Measurements from ENCODE around the gene PCNX1. TPM values are rescaled to one million over a fixed set of nuclear protein-coding genes. Genes with fewer than 3 reads are reported as not detected.

The PCNX1 gene
- total and polyA plus RNA-seq, 4 donors: 5.2 to 103 (median 37.9) TPM

DNA sequence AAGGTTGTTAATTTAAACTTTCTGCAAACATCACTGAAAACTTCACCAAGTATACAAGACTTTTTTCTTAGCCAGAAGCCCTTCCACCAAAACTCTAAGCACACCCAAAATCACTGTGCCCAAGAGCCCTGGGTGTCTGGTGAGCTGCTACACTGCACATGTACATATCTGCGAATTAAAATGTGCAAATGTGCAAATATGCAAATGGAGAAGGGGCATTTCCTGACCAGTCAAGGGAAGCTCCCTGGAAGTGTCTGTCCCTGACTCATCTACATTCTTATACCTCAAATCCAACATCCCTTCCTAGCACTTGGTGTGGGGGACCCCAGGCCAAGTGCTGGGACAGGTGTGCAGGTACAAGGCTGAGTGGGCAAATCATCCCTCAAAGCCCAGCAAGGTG, 123.7 kb downstream of the PCNX1 start:
- 96 to 98% methylated on average over 1 of the region's 1 CpG for WGBS, 2 donors
- Histone ChIP-seq H3K4me3 (no peak overlapping the region), H3K9me3 (ENCODE audit: control insufficient read depth in 4 of 4, insufficient read depth in 3 of 4, low read length in 3 of 4) (no peaks in the 10 kb centered on the region), H3K36me3 (ENCODE audit: control insufficient read depth in 4 of 4, insufficient read depth in 4 of 4, low read length in 4 of 4) (peaks cover 12 to 27% (median 19%) of the 10 kb centered on the region in 4 donors), H3K27me3 (ENCODE audit: control insufficient read depth in 3 of 3, insufficient read depth in 3 of 3, low read length in 2 of 3) (no peaks in the 10 kb centered on the region), H3K9ac (ENCODE audit: insufficient read depth in 1 of 2, low read length in 2 of 2) (no peak overlapping the region), H3K27ac (ENCODE audit: low read depth in 1 of 2, low read length in 1 of 2) (no peak overlapping the region), H3K4me1 (ENCODE audit: control insufficient read depth in 5 of 5, insufficient read depth in 5 of 5, low read length in 5 of 5) (no peaks in the 10 kb centered on the region)
- no peak for TF ChIP-seq CTCF (IDR thresholded peaks at IDR 0.05; ENCODE audit: control extremely low read depth, extremely low read depth)
- ATAC-seq (ENCODE audit: insufficient read depth, low FRiP score) (no peak), DNase-seq (no peak)

- H3K4me1 ChIP-seq (ENCODE audit: control insufficient read depth in 5 of 5, insufficient read depth in 5 of 5, low read length in 5 of 5): no peaks in the 10 kb centered on the region
- H3K27me3 ChIP-seq (ENCODE audit: control insufficient read depth in 3 of 3, insufficient read depth in 3 of 3, low read length in 2 of 3): no peaks in the 10 kb centered on the region
- ATAC-seq (ENCODE audit: insufficient read depth, low FRiP score) (no peak), DNase-seq (no peak)
- 95 to 99% methylated on average over 4 of the region's 4 CpGs for WGBS, 2 donors
- H3K9ac ChIP-seq (ENCODE audit: insufficient read depth in 1 of 2, low read length in 2 of 2): no peak overlapping the region
- TF ChIP-seq CTCF (IDR thresholded peaks at IDR 0.05; ENCODE audit: control extremely low read depth, extremely low read depth): no peak
- no peak overlapping the region for H3K4me3 ChIP-seq
- peaks cover 0 to 8% (median 2%) of the 10 kb centered on the region in 4 donors for H3K9me3 ChIP-seq (ENCODE audit: control insufficient read depth in 4 of 4, insufficient read depth in 3 of 4, low read length in 3 of 4)
- peaks cover 14 to 37% (median 20%) of the 10 kb centered on the region in 4 donors for H3K36me3 ChIP-seq (ENCODE audit: control insufficient read depth in 4 of 4, insufficient read depth in 4 of 4, low read length in 4 of 4)
- no peak overlapping the region for H3K27ac ChIP-seq (ENCODE audit: low read depth in 1 of 2, low read length in 1 of 2)
Observed at GRCh38 chr14:71036433-71036832, 129.2 kb downstream of the PCNX1 start.

- no peak overlapping the region for H3K27ac ChIP-seq (ENCODE audit: low read depth in 1 of 2, low read length in 1 of 2)
- ATAC-seq (ENCODE audit: insufficient read depth, low FRiP score): no peak
- H3K27me3 ChIP-seq (ENCODE audit: control insufficient read depth in 3 of 3, insufficient read depth in 3 of 3, low read length in 2 of 3): no peaks in the 10 kb centered on the region
- H3K4me3 ChIP-seq: no peak overlapping the region
- H3K4me1 ChIP-seq (ENCODE audit: control insufficient read depth in 5 of 5, insufficient read depth in 5 of 5, low read length in 5 of 5): no peaks in the 10 kb centered on the region
- H3K36me3 ChIP-seq (ENCODE audit: control insufficient read depth in 4 of 4, insufficient read depth in 4 of 4, low read length in 4 of 4): peaks cover 11 to 29% (median 20%) of the 10 kb centered on the region in 4 donors
- no peak for TF ChIP-seq CTCF (IDR thresholded peaks at IDR 0.05; ENCODE audit: control extremely low read depth, extremely low read depth)
- DNase-seq: no peak
- H3K9me3 ChIP-seq (ENCODE audit: control insufficient read depth in 4 of 4, insufficient read depth in 3 of 4, low read length in 3 of 4): peaks cover 0 to 6% (median 1%) of the 10 kb centered on the region in 4 donors
- H3K9ac ChIP-seq (ENCODE audit: insufficient read depth in 1 of 2, low read length in 2 of 2): peak overlapping the region in 1 of 2 donors; percentile 19
Observed at GRCh38 chr14:71048393-71048792, 141.1 kb downstream of the PCNX1 start.
